Cardiac muscle cell (in vitro differentiated cells and primary cell): Measurements from ENCODE around the gene CDH4. TPM values are rescaled to one million over a fixed set of nuclear protein-coding genes. Genes with fewer than 3 reads are reported as not detected.

Source experiments
- DNase-seq, 2 donors: peaks; one replicate each; pipeline versions ENCODE4 v3.0.0 to v3.0.0-alpha.2; 2010 to 2017; ENCODE audit warnings: low read depth in 1 of 2, low spot score in 1 of 2
- H3K27ac ChIP-seq: fragments of 200-600 bp; sonication (generic); 2 replicates; pipeline ENCODE4 v1.5.1; 2016
- H3K27me3 ChIP-seq: fragments of 200-600 bp; sonication (generic); 2 replicates; pipeline ENCODE4 v1.6.0; 2016; ENCODE audit warnings: control low read depth
- H3K36me3 ChIP-seq: fragments of 200-600 bp; sonication (generic); 2 replicates; pipeline ENCODE4 v1.5.1; 2016; ENCODE audit warnings: control low read depth
- H3K4me1 ChIP-seq: fragments of 200-600 bp; sonication (generic); 2 replicates; pipeline ENCODE4 v1.8.1; 2017; ENCODE audit warnings: low read depth, mild to moderate bottlenecking, mixed run types
- H3K4me3 ChIP-seq: fragments of 200-600 bp; sonication (generic); 2 replicates; pipeline ENCODE4 v1.5.1; 2016; ENCODE audit warnings: mild to moderate bottlenecking
- H3K9me3 ChIP-seq: fragments of 200-600 bp; sonication (generic); 2 replicates; pipeline ENCODE4 v1.5.1; 2017; ENCODE audit warnings: low read depth, mild to moderate bottlenecking, control low read depth
- CTCF ChIP-seq: IDR thresholded peaks from 2 replicates; pipeline ENCODE4 v1.5.1; 2012; ENCODE audit warnings: low read depth, mild to moderate bottlenecking, low read length
- polyA plus RNA-seq: library from polyadenylated mRNA; unstranded; fragments of >200 nt; fragmentation: Nextera tagmentation; extraction: Ambion mirVana; gene quantifications from 2 replicates; pipeline ENCODE4 v1.2.1, GENCODE V29; 2016
- total RNA-seq: library from RNA; depleted of rRNA; stranded (reverse); fragments of >200 nt; gene quantifications from 2 replicates; pipeline ENCODE4 v1.2.3, GENCODE V29; 2016

Gene CDH4
- total and polyA plus RNA-seq, 2 experiments from 2014 or later: 0.43 to 0.80 TPM

- no peaks in the 10 kb centered on the region for H3K27me3 ChIP-seq
These were observed 475.7 kb downstream of the CDH4 start for GRCh38 chr20:61727761-61728160.

GRCh38 chr20:61728326-61728725 is 476.3 kb downstream of the CDH4 start:
- no peak overlapping the region for H3K4me3 ChIP-seq
- no peaks in the 10 kb centered on the region for H3K27me3 ChIP-seq
- no peak for DNase-seq
- TF ChIP-seq CTCF: no peak
- no peaks in the 10 kb centered on the region for H3K36me3 ChIP-seq
- no peaks in the 10 kb centered on the region for H3K9me3 ChIP-seq
- no peak overlapping the region for H3K27ac ChIP-seq
- H3K4me1 ChIP-seq: no peaks in the 10 kb centered on the region

More at GRCh38 chr20:61727761-61728160, 475.7 kb downstream of the CDH4 start:
- no peaks in the 10 kb centered on the region for H3K9me3 ChIP-seq
- DNase-seq: no peak
- H3K27ac ChIP-seq: no peak overlapping the region
- no peak overlapping the region for H3K4me3 ChIP-seq
- no peaks in the 10 kb centered on the region for H3K4me1 ChIP-seq
- no peak for TF ChIP-seq CTCF
- H3K36me3 ChIP-seq: no peaks in the 10 kb centered on the region

- Histone ChIP-seq H3K27ac (no peak overlapping the region), H3K36me3 (no peaks in the 10 kb centered on the region), H3K4me1 (no peaks in the 10 kb centered on the region), H3K4me3 (no peak overlapping the region), H3K27me3 (no peaks in the 10 kb centered on the region), H3K9me3 (no peaks in the 10 kb centered on the region)
- TF ChIP-seq CTCF: no peak
- DNase-seq: no peak
These were observed 477.0 kb downstream of the CDH4 start for GRCh38 chr20:61728786-61729770.

- H3K4me1 ChIP-seq: no peaks in the 10 kb centered on the region
- no peaks in the 10 kb centered on the region for H3K9me3 ChIP-seq
- no peaks in the 10 kb centered on the region for H3K27me3 ChIP-seq
- H3K4me3 ChIP-seq: no peak overlapping the region
- DNase-seq: no peak
- no peaks in the 10 kb centered on the region for H3K36me3 ChIP-seq
- H3K27ac ChIP-seq: no peak overlapping the region
- no peak for TF ChIP-seq CTCF
These were observed 478.7 kb downstream of the CDH4 start for GRCh38 chr20:61730631-61731362.

- H3K36me3 ChIP-seq: no peaks in the 10 kb centered on the region
- H3K27ac ChIP-seq: no peak overlapping the region
- H3K4me3 ChIP-seq: no peak overlapping the region
- no peak for TF ChIP-seq CTCF
- no peaks in the 10 kb centered on the region for H3K4me1 ChIP-seq
- H3K27me3 ChIP-seq: no peaks in the 10 kb centered on the region
- no peak for DNase-seq
- no peaks in the 10 kb centered on the region for H3K9me3 ChIP-seq
These were observed 479.5 kb downstream of the CDH4 start for GRCh38 chr20:61731363-61732181.
